OCI-LY7 (cell line): Measurements from ENCODE around the gene ACOXL. TPM values are rescaled to one million over a fixed set of nuclear protein-coding genes. Genes with fewer than 3 reads are reported as not detected.

ENCODE experiments used
- BruUV-seq: library from RNA; stranded (reverse); fragments of 400-500 nt; replicated peaks from 2 replicates; lab custom pipeline; 2021; lab: Mats Ljungman, UMichigan
- CTCF ChIA-PET: fragments of 300-600 bp; sonication (Branson Sonifier 250); formaldehyde crosslinking; loops from one replicate; lab custom pipeline; 2022; ENCODE audit warnings: antibody characterized with exemption; ENCODE audit not compliant: unreplicated experiment; lab: Charles Lee
- POLR2A ChIA-PET: fragments of 300-600 bp; sonication (Branson Sonifier 250); formaldehyde crosslinking; loops from one replicate; lab custom pipeline; 2022; ENCODE audit warnings: antibody characterized with exemption; lab: Charles Lee
- DNase-seq: peaks from one replicate; pipeline ENCODE4 v3.0.0-alpha.2; 2015; ENCODE audit warnings: low spot score
- H2AFZ ChIP-seq: fragments of 200-600 bp; sonication (generic), shearing (Covaris generic); 2 replicates; pipeline ENCODE4 v1.6.1; 2014; ENCODE audit warnings: mild to moderate bottlenecking, antibody characterized with exemption, low read length, moderate library complexity
- H3K27ac ChIP-seq: fragments of 200-600 bp; sonication (generic); 2 replicates; pipeline ENCODE4 v1.5.1; 2014; ENCODE audit warnings: mixed run types, low read depth, mild to moderate bottlenecking, moderate library complexity, low read length, inconsistent platforms; ENCODE audit not compliant: poor library complexity, severe bottlenecking
- H3K36me3 ChIP-seq: fragments of 200-600 bp; sonication (generic); 2 replicates; pipeline ENCODE4 v1.6.1; 2014; ENCODE audit warnings: mild to moderate bottlenecking, antibody characterized with exemption, low read length, moderate library complexity, mixed read lengths; ENCODE audit not compliant: insufficient read depth
- H3K4me1 ChIP-seq: fragments of 200-600 bp; sonication (generic); 2 replicates; pipeline ENCODE4 v1.5.1; 2014; ENCODE audit warnings: mild to moderate bottlenecking, low read length; ENCODE audit not compliant: insufficient read depth, poor library complexity, severe bottlenecking
- H3K4me2 ChIP-seq: fragments of 200-600 bp; sonication (generic); 2 replicates; pipeline ENCODE4 v1.6.1; 2014; ENCODE audit warnings: mild to moderate bottlenecking, low read length
- H3K4me3 ChIP-seq: fragments of 200-600 bp; sonication (generic); 2 replicates; pipeline ENCODE4 v1.5.1; 2014; ENCODE audit warnings: mild to moderate bottlenecking, low read depth, low read length; ENCODE audit not compliant: poor library complexity, severe bottlenecking
- H3K79me2 ChIP-seq: fragments of 200-600 bp; sonication (generic); 2 replicates; pipeline ENCODE4 v1.6.1; 2016; ENCODE audit warnings: low read depth, mild to moderate bottlenecking, low read length, moderate library complexity, mixed read lengths; ENCODE audit not compliant: insufficient read depth
- H3K9me2 ChIP-seq: fragments of 200-600 bp; sonication (generic); 2 replicates; pipeline ENCODE4 v1.6.1; 2016; ENCODE audit warnings: mild to moderate bottlenecking, low read length, mixed read lengths; ENCODE audit not compliant: insufficient read depth
- H3K9me3 ChIP-seq: fragments of 200-600 bp; sonication (generic); 2 replicates; pipeline ENCODE4 v1.6.1; 2014; ENCODE audit warnings: mild to moderate bottlenecking, mixed run types, low read length, mixed read lengths
- H4K20me1 ChIP-seq: fragments of 200-600 bp; sonication (generic); 2 replicates; pipeline ENCODE4 v1.6.1; 2014; ENCODE audit warnings: mild to moderate bottlenecking, antibody characterized with exemption, low read length, moderate library complexity, mixed read lengths; ENCODE audit not compliant: insufficient read depth
- EZH2phosphoT487 ChIP-seq: fragments of 200-600 bp; sonication (generic); IDR thresholded peaks from 2 replicates; pipeline ENCODE4 v1.6.1; 2018; ENCODE audit warnings: low read depth, borderline replicate concordance, mild to moderate bottlenecking, mixed run types, antibody characterized with exemption, low read length, moderate library complexity, mixed read lengths
- intact Hi-C: fragments of 100-400 bp; cut with micrococcal nuclease; formaldehyde crosslinking; loops from one replicate; pipeline ENCODE4 v1.10.0; 2022; ENCODE audit not compliant: unreplicated experiment
- total RNA-seq, 2 experiments: library from RNA; depleted of rRNA in 1 of 2; stranded (reverse); fragments of >200 nt in 1 of 2; shearing (Covaris generic) in 1 of 2; gene quantifications; 2 replicates each; pipeline ENCODE4 v1.2.3, GENCODE V29; 2014 to 2022
- TF ChIP-seq, protein P1 (sequence below): fragments of 200-600 bp; sonication (generic); conservative IDR thresholded peaks from 2 replicates; pipeline ENCODE4 v1.5.1; 2014; ENCODE audit warnings: mild to moderate bottlenecking, antibody characterized with exemption, low read length, moderate library complexity, mixed read lengths

Gene ACOXL
- total RNA-seq, 2 experiments from 2014 or later, result 1.4 TPM; not detected in 1

DNA sequence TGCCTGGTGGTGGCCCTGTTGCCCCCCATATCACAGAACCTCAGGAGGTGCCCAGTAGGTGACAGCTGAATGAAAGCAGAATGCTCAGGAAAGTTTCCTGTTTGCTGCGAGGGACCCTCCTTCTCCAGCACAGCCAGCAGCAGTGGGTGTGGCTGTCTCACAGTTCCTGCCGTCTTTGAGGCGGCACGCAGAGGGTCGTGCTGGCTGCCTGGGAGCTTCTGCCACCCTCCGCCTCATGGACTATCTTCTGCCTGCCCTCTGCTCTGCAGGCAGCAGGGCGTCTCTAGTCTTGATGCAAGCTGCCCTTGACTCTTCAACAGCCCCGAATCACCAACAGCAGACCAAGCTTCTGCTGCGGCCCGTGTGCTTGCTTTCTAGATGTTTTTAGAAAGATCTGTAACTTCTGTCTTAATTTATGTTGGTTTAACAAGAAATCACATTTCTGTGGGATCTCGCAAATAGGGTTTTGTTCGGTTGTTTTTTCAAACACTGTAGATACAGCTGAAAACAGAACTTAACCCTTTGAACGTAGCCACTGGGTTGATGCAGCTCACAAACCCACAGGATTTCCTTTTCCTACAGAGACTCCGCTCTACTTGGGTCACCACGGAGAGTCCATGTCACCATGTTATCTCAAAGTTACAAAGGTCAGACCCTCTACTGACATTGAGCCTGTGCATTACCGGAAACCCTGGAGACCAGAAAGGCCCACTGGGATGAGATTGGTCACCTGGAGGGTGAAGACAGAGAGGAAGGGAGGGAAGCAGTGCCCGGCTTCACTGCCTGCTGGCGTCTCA is 144.9 kb downstream of the ACOXL start:
- Histone ChIP-seq H2AFZ (peak overlapping the region; percentile 52; the same call in 1 of the 2 replicates), H4K20me1 (no peaks in the 10 kb centered on the region), H3K9me3 (no peaks in the 10 kb centered on the region), H3K79me2 (no peaks in the 10 kb centered on the region), H3K27ac (no peak overlapping the region), H3K4me1 (peaks cover 47% of the 10 kb centered on the region), H3K9me2 (no peaks in the 10 kb centered on the region), H3K4me2 (no peak overlapping the region), H3K4me3 (no peak overlapping the region), H3K36me3 (no peaks in the 10 kb centered on the region)
- POLR2A ChIA-PET, result interaction anchor here (1.1 to 1.4 kb wide), 2 partner anchors 10 to 45 kb away, joined by 3 to 4 read pairs; no protein-coding TSS in a partner anchor
- TF ChIP-seq, protein P1, sequence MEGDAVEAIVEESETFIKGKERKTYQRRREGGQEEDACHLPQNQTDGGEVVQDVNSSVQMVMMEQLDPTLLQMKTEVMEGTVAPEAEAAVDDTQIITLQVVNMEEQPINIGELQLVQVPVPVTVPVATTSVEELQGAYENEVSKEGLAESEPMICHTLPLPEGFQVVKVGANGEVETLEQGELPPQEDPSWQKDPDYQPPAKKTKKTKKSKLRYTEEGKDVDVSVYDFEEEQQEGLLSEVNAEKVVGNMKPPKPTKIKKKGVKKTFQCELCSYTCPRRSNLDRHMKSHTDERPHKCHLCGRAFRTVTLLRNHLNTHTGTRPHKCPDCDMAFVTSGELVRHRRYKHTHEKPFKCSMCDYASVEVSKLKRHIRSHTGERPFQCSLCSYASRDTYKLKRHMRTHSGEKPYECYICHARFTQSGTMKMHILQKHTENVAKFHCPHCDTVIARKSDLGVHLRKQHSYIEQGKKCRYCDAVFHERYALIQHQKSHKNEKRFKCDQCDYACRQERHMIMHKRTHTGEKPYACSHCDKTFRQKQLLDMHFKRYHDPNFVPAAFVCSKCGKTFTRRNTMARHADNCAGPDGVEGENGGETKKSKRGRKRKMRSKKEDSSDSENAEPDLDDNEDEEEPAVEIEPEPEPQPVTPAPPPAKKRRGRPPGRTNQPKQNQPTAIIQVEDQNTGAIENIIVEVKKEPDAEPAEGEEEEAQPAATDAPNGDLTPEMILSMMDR, result no peak
- TF ChIP-seq EZH2phosphoT487, result no peak
- BruUV-seq, result no TSS peak
- CTCF ChIA-PET, result no interaction called here
- DNase-seq, result no peak
- intact Hi-C loops, result no loop called here

DNA sequence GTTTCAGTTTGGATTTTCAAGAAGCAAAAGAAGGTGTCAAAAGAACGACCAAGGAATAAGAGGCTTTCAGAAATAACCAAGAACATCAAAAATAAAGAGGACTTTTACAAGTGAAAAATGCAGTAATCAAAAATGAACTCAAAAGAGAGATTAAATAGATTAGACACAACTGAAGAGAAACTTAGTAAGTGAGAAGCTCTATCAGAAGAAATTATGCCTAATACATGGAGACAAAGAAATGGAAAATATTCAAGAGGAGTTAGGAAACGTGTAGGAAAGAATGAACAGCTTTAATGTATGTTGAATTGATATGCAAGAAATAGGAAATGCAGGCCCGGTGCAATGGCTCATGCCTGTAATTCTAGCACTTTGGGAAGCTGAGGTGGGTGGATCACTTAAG is 145.8 kb downstream of the ACOXL start:
- no peaks in the 10 kb centered on the region for H3K9me2 ChIP-seq
- H3K27ac ChIP-seq, result no peak overlapping the region
- peaks cover 43% of the 10 kb centered on the region for H3K4me1 ChIP-seq
- no peak for DNase-seq
- no peaks in the 10 kb centered on the region for H3K79me2 ChIP-seq
- POLR2A ChIA-PET, result no interaction called here
- H2AFZ ChIP-seq, result no peak overlapping the region
- H4K20me1 ChIP-seq, result no peaks in the 10 kb centered on the region
- H3K36me3 ChIP-seq, result no peaks in the 10 kb centered on the region
- TF ChIP-seq, protein P1, result no peak
- no peak for TF ChIP-seq EZH2phosphoT487
- no TSS peak for BruUV-seq
- intact Hi-C loops, result no loop called here
- no peak overlapping the region for H3K4me3 ChIP-seq
- no peak overlapping the region for H3K4me2 ChIP-seq
- CTCF ChIA-PET, result no interaction called here
- no peaks in the 10 kb centered on the region for H3K9me3 ChIP-seq

DNA sequence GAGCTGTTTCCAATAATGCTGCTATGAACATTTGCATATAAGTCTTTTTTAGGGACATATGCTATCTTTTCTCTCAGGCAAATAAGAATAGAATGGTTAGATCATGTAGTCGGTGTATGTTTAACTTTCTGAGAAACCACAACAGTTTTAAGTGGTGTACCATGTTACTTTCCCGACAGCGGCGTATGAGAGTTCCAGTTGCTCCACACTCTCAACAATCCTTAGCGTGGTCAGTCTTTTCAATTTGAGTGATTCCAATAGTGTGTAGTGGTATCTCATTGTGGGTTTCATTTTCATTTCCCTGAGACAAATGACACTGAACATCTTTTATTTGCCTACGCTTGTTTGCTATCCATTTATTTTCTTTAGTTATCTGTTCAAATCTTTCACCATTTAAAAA is 149.5 kb downstream of the ACOXL start:
- CTCF ChIA-PET, result no interaction called here
- intact Hi-C loops, result no loop called here
- H3K79me2 ChIP-seq, result no peaks in the 10 kb centered on the region
- TF ChIP-seq EZH2phosphoT487, result no peak
- TF ChIP-seq, protein P1, result no peak
- H4K20me1 ChIP-seq, result no peaks in the 10 kb centered on the region
- no peaks in the 10 kb centered on the region for H3K9me3 ChIP-seq
- no peak overlapping the region for H3K4me2 ChIP-seq
- BruUV-seq, result no TSS peak
- H3K4me3 ChIP-seq, result no peak overlapping the region
- no peak overlapping the region for H3K27ac ChIP-seq
- POLR2A ChIA-PET, result no interaction called here
- no peak overlapping the region for H2AFZ ChIP-seq
- DNase-seq, result no peak
- peaks cover 6% of the 10 kb centered on the region for H3K4me1 ChIP-seq
- no peaks in the 10 kb centered on the region for H3K9me2 ChIP-seq
- no peaks in the 10 kb centered on the region for H3K36me3 ChIP-seq
